PC-9 (cell line): ENCODE measurements around the gene TGFB1. TPM values are rescaled to one million over a fixed set of nuclear protein-coding genes. Genes with fewer than 3 reads are reported as not detected.

Experiments
- BruUV-seq: library from RNA; stranded (reverse); fragments of 400-500 nt; replicated peaks from 2 replicates; lab custom pipeline; 2021; lab: Mats Ljungman, UMichigan
- CTCF ChIA-PET: fragments of 300-600 bp; sonication (Branson Sonifier 250); formaldehyde crosslinking; loops from one replicate; lab custom pipeline; 2022; ENCODE audit warnings: antibody characterized with exemption; lab: Charles Lee
- POLR2A ChIA-PET: fragments of 300-600 bp; sonication (Branson Sonifier 250); formaldehyde crosslinking; loops from one replicate; lab custom pipeline; 2022; ENCODE audit warnings: antibody characterized with exemption; ENCODE audit not compliant: unreplicated experiment; lab: Charles Lee
- DNase-seq, 2 experiments: peaks; one replicate each; pipeline versions ENCODE4 v3.0.0 to v3.0.0-alpha.2; 2015 to 2022; ENCODE audit warnings: mixed read lengths in 1 of 2
- H2AFZ ChIP-seq: fragments of 200-600 bp; sonication (generic); 2 replicates; pipeline ENCODE4 v1.8.1; 2017; ENCODE audit warnings: antibody characterized with exemption
- H3F3A ChIP-seq: fragments of 200-600 bp; sonication (generic); 2 replicates; pipeline ENCODE4 v1.8.1; 2017; ENCODE audit warnings: antibody characterized with exemption, mild to moderate bottlenecking, low read depth; ENCODE audit not compliant: insufficient read depth
- H3K27ac ChIP-seq: fragments of 200-600 bp; sonication (generic); 2 replicates; pipeline ENCODE4 v1.6.1; 2016; ENCODE audit warnings: mixed run types
- H3K27me3 ChIP-seq: fragments of 200-600 bp; sonication (generic); 2 replicates; pipeline ENCODE4 v1.6.1; 2016; ENCODE audit warnings: low read depth, mixed run types; ENCODE audit not compliant: insufficient read depth
- H3K36me3 ChIP-seq: fragments of 200-600 bp; sonication (generic); 2 replicates; pipeline ENCODE4 v1.6.1; 2016; ENCODE audit warnings: low read depth, mixed run types
- H3K4me1 ChIP-seq: fragments of 200-600 bp; sonication (generic); replicated peaks from 2 replicates; pipeline ENCODE4 v1.6.1; 2016; ENCODE audit warnings: mixed run types; ENCODE audit not compliant: insufficient read depth
- H3K4me2 ChIP-seq: fragments of 200-600 bp; sonication (generic); 2 replicates; pipeline ENCODE4 v1.6.1; 2017; ENCODE audit warnings: mixed run types
- H3K4me3 ChIP-seq: fragments of 200-600 bp; sonication (generic); 2 replicates; pipeline ENCODE4 v1.6.1; 2016; ENCODE audit warnings: mixed run types
- H3K79me2 ChIP-seq: fragments of 200-600 bp; sonication (generic); 2 replicates; pipeline ENCODE4 v1.6.1; 2017; ENCODE audit warnings: low read depth, mixed run types
- H3K9me2 ChIP-seq: fragments of 200-600 bp; sonication (generic); 2 replicates; pipeline ENCODE4 v1.8.1; 2017; ENCODE audit warnings: mild to moderate bottlenecking; ENCODE audit not compliant: insufficient read depth
- H3K9me3 ChIP-seq: fragments of 200-600 bp; sonication (generic); 2 replicates; pipeline ENCODE4 v1.8.1; 2016; ENCODE audit warnings: low read depth; ENCODE audit not compliant: insufficient read depth
- H4K20me1 ChIP-seq: fragments of 200-600 bp; sonication (generic); 2 replicates; pipeline ENCODE4 v1.8.1; 2017; ENCODE audit not compliant: insufficient read depth
- CTCF ChIP-seq: fragments of 200-600 bp; sonication (generic); conservative IDR thresholded peaks from 2 replicates; pipeline ENCODE4 v1.6.1; 2017; ENCODE audit warnings: mixed run types, antibody characterized with exemption, mild to moderate bottlenecking, moderate library complexity
- EZH2 ChIP-seq: fragments of 200-600 bp; sonication (generic); IDR thresholded peaks from 2 replicates; pipeline ENCODE4 v1.8.0; 2017; ENCODE audit warnings: antibody characterized with exemption, low read depth
- intact Hi-C: fragments of 100-400 bp; cut with micrococcal nuclease; formaldehyde crosslinking; loops from one replicate; pipeline ENCODE4 v1.10.0; 2022; ENCODE audit not compliant: unreplicated experiment
- total RNA-seq: library from RNA; stranded (reverse); gene quantifications from 2 replicates; pipeline ENCODE4 v1.2.3, GENCODE V29; 2021

Gene TGFB1
- total RNA-seq, 1 experiment from 2014 or later, result 67.9 TPM

GRCh38 chr19:41344162-41344561 is 9.6 kb downstream of the TGFB1 start:
- Histone ChIP-seq H3K27ac (no peak overlapping the region), H3K9me3 (no peaks in the 10 kb centered on the region), H3K4me1 (no peaks in the 10 kb centered on the region), H3K79me2 (no peaks in the 10 kb centered on the region), H3K9me2 (no peaks in the 10 kb centered on the region), H3K27me3 (no peaks in the 10 kb centered on the region), H2AFZ (no peak overlapping the region), H3F3A (no peaks in the 10 kb centered on the region), H4K20me1 (no peaks in the 10 kb centered on the region), H3K36me3 (no peaks in the 10 kb centered on the region), H3K4me3 (no peak overlapping the region), H3K4me2 (no peak overlapping the region)
- ChIA-PET CTCF (no interaction called here), POLR2A (no interaction called here)
- intact Hi-C loops, result no loop called here
- DNase-seq, result no peak
- TF ChIP-seq EZH2, result no peak
- no peak for TF ChIP-seq CTCF
- BruUV-seq, result no TSS peak

- ChIA-PET POLR2A (no interaction called here), CTCF (no interaction called here)
- Histone ChIP-seq H2AFZ (no peak overlapping the region), H3K27ac (no peak overlapping the region), H3K4me2 (no peak overlapping the region), H3K4me3 (no peak overlapping the region), H3K27me3 (no peaks in the 10 kb centered on the region), H4K20me1 (no peaks in the 10 kb centered on the region), H3K36me3 (no peaks in the 10 kb centered on the region), H3F3A (no peaks in the 10 kb centered on the region), H3K79me2 (no peaks in the 10 kb centered on the region), H3K4me1 (no peaks in the 10 kb centered on the region), H3K9me3 (no peaks in the 10 kb centered on the region), H3K9me2 (no peaks in the 10 kb centered on the region)
- no TSS peak for BruUV-seq
- no peak for DNase-seq
- TF ChIP-seq EZH2 (no peak), CTCF (peak; percentile 50; the same call in 1 of the 2 replicates)
- intact Hi-C loops, result no loop called here
These were observed 11.8 kb downstream of the TGFB1 start for GRCh38 chr19:41341669-41342490.

- ChIA-PET POLR2A (no interaction called here), CTCF (no interaction called here)
- H3K4me3 ChIP-seq, result no peak overlapping the region
- no peak for DNase-seq
- H3F3A ChIP-seq, result no peaks in the 10 kb centered on the region
- H3K4me1 ChIP-seq, result no peaks in the 10 kb centered on the region
- TSS peak; percentile 22 for BruUV-seq
- H3K9me3 ChIP-seq, result no peaks in the 10 kb centered on the region
- H3K4me2 ChIP-seq, result no peak overlapping the region
- no peaks in the 10 kb centered on the region for H3K79me2 ChIP-seq
- no peaks in the 10 kb centered on the region for H3K27me3 ChIP-seq
- no peak for TF ChIP-seq CTCF
- no peak for TF ChIP-seq EZH2
- no peak overlapping the region for H3K27ac ChIP-seq
- H2AFZ ChIP-seq, result no peak overlapping the region
- no peaks in the 10 kb centered on the region for H3K9me2 ChIP-seq
- intact Hi-C loops, result no loop called here
- no peaks in the 10 kb centered on the region for H4K20me1 ChIP-seq
- H3K36me3 ChIP-seq, result no peaks in the 10 kb centered on the region
These were observed 13.8 kb downstream of the TGFB1 start for GRCh38 chr19:41339936-41340335.
